WTC11 (cell line): ENCODE measurements around the gene NEAT1. TPM values are rescaled to one million over a fixed set of nuclear protein-coding genes. Genes with fewer than 3 reads are reported as not detected.

ENCODE experiments used
- ATAC-seq: fragments of 200-7000 bp; cut with Tn5 transposase; 2 replicates; pipeline ENCODE4 v1.10.0; 2021; ENCODE audit warnings: mild to moderate bottlenecking, moderate library complexity
- CTCF ChIA-PET: fragments of 300-600 bp; sonication (Branson Sonifier 250); formaldehyde crosslinking; loops from one replicate; lab custom pipeline; 2021; ENCODE audit warnings: antibody characterized with exemption; lab: Charles Lee
- POLR2A ChIA-PET: fragments of 350-600 bp; sonication (Branson Sonifier 250); formaldehyde crosslinking; loops from one replicate; lab custom pipeline; 2021; ENCODE audit warnings: antibody characterized with exemption; lab: Charles Lee
- DNase-seq: peaks from one replicate; pipeline ENCODE4 v3.0.0; 2021; ENCODE audit warnings: low spot score
- H3K27ac Mint-ChIP-seq: 2 replicates; pipeline ENCODE4 v1.8.0; 2021; ENCODE audit warnings: mixed read lengths
- H3K27me3 Mint-ChIP-seq: 2 replicates; pipeline ENCODE4 v1.8.0; 2021; ENCODE audit warnings: low read depth, mild to moderate bottlenecking, moderate library complexity, mixed read lengths
- H3K36me3 Mint-ChIP-seq: 2 replicates; pipeline ENCODE4 v1.8.0; 2021; ENCODE audit warnings: mixed read lengths
- H3K4me1 Mint-ChIP-seq: 2 replicates; pipeline ENCODE4 v1.8.0; 2022; ENCODE audit warnings: mixed read lengths
- H3K4me3 Mint-ChIP-seq: 2 replicates; pipeline ENCODE4 v1.8.0; 2021; ENCODE audit warnings: mild to moderate bottlenecking, moderate library complexity, mixed read lengths
- H3K9me3 Mint-ChIP-seq: 2 replicates; pipeline ENCODE4 v1.8.0; 2021; ENCODE audit warnings: mixed read lengths
- AFF4 ChIP-seq: sonication (generic); formaldehyde crosslinking; IDR thresholded peaks from 2 replicates; pipeline ENCODE4 v1.8.1; 2023; ENCODE audit warnings: mild to moderate bottlenecking, missing genetic modification reagents, borderline replicate concordance
- ATF6 ChIP-seq: sonication (generic); formaldehyde crosslinking; IDR thresholded peaks from 2 replicates; pipeline ENCODE4 v1.8.1; 2023; ENCODE audit warnings: mild to moderate bottlenecking, missing genetic modification reagents
- CDX4 ChIP-seq: fragments of 250-450 bp; sonication (Bioruptor Pico); IDR thresholded peaks from 2 replicates; pipeline ENCODE4 v1.9.0; 2021; ENCODE audit warnings: moderate library complexity, mild to moderate bottlenecking, inconsistent platforms, borderline replicate concordance
- CTCF ChIP-seq: fragments of 200-600 bp; IDR thresholded peaks from 2 replicates; pipeline ENCODE4 v1.8.0; 2022; ENCODE audit warnings: antibody characterized with exemption
- E2F4 ChIP-seq: sonication (generic); formaldehyde crosslinking; IDR thresholded peaks from 2 replicates; pipeline ENCODE4 v1.8.1; 2022; ENCODE audit warnings: low read depth, mild to moderate bottlenecking, moderate library complexity, missing genetic modification reagents, borderline replicate concordance
- FOXP4 ChIP-seq: sonication (generic); formaldehyde crosslinking; IDR thresholded peaks from 2 replicates; pipeline ENCODE4 v1.8.0; 2022; ENCODE audit warnings: mild to moderate bottlenecking, missing genetic modification reagents
- HMGA2 ChIP-seq: fragments of 250-450 bp; sonication (Bioruptor Pico); IDR thresholded peaks from 2 replicates; pipeline ENCODE4 v1.4.0; 2021; ENCODE audit warnings: mild to moderate bottlenecking, moderate library complexity
- IRF2 ChIP-seq: sonication (generic); formaldehyde crosslinking; IDR thresholded peaks from 2 replicates; pipeline ENCODE4 v1.8.0; 2022; ENCODE audit warnings: low read depth, missing genetic modification reagents, borderline replicate concordance
- JAZF1 ChIP-seq: fragments of 250-450 bp; sonication (Bioruptor Pico); IDR thresholded peaks from 2 replicates; pipeline ENCODE4 v1.9.0; 2021; ENCODE audit warnings: moderate library complexity, mild to moderate bottlenecking, inconsistent platforms
- MXD4 ChIP-seq: fragments of 250-450 bp; sonication (Bioruptor Pico); IDR thresholded peaks from 2 replicates; pipeline ENCODE4 v1.8.0; 2021; ENCODE audit warnings: mild to moderate bottlenecking, moderate library complexity, borderline replicate concordance
- PREB ChIP-seq: sonication (generic); formaldehyde crosslinking; IDR thresholded peaks from 2 replicates; pipeline ENCODE4 v1.8.1; 2022; ENCODE audit warnings: mild to moderate bottlenecking, missing genetic modification reagents, moderate library complexity, borderline replicate concordance
- ZMAT4 ChIP-seq: fragments of 250-450 bp; sonication (Bioruptor Pico); IDR thresholded peaks from 2 replicates; pipeline ENCODE4 v1.9.0; 2021; ENCODE audit warnings: mild to moderate bottlenecking
- ZNF138 ChIP-seq: sonication (generic); formaldehyde crosslinking; conservative IDR thresholded peaks from 2 replicates; pipeline ENCODE4 v1.8.1; 2022; ENCODE audit warnings: mild to moderate bottlenecking, moderate library complexity, missing genetic modification reagents
- ZNF396 ChIP-seq: fragments of 250-450 bp; sonication (Bioruptor Pico); IDR thresholded peaks from 2 replicates; pipeline ENCODE4 v1.8.0; 2021; ENCODE audit warnings: mild to moderate bottlenecking, moderate library complexity, borderline replicate concordance
- ZNF423 ChIP-seq: fragments of 250-450 bp; sonication (Bioruptor Pico); IDR thresholded peaks from 2 replicates; pipeline ENCODE4 v2.1.2; 2022; ENCODE audit warnings: mild to moderate bottlenecking, moderate library complexity
- ZSCAN18 ChIP-seq: fragments of 250-450 bp; sonication (Bioruptor Pico); IDR thresholded peaks from 2 replicates; pipeline ENCODE4 v2.1.2; 2022; ENCODE audit warnings: mild to moderate bottlenecking, moderate library complexity
- total RNA-seq: library from RNA; stranded (reverse); gene quantifications from 3 replicates; pipeline ENCODE4 v1.2.3, GENCODE V29; 2021

The NEAT1 gene
- total RNA-seq, 1 experiment from 2014 or later = 38.1 TPM

- Mint-ChIP-seq H3K9me3 (no peaks in the 10 kb centered on the region), H3K4me3 (no peak overlapping the region), H3K36me3 (no peaks in the 10 kb centered on the region), H3K4me1 (peaks cover 82% of the 10 kb centered on the region), H3K27ac (peak overlapping the region; percentile 86), H3K27me3 (peaks cover 3% of the 10 kb centered on the region)
- ATAC-seq = no peak
- ChIA-PET POLR2A (interaction anchor here (0.9 to 11.6 kb wide), 6 partner anchors 7 to 70 kb away, joined by 3 to 502 read pairs (median 56); partner anchors contain the start of genes MALAT1 and NEAT1), CTCF (interaction anchor here (0.5 to 8.9 kb wide), 12 partner anchors 14 to 242 kb away, joined by 3 to 129 read pairs (median 4); partner anchors contain the start of gene FAM89B)
- DNase-seq = peak; percentile 16
- no peak for TF ChIP-seq ZNF138 (CRISPR knock-in tag)
- no peak for TF ChIP-seq ZNF423
- no peak for TF ChIP-seq CDX4
- no peak for TF ChIP-seq FOXP4
- TF ChIP-seq PREB = no peak
- TF ChIP-seq E2F4 (CRISPR knock-in tag) = no peak
- TF ChIP-seq HMGA2 (CRISPR knock-in tag) = no peak
- no peak for TF ChIP-seq ZMAT4 (CRISPR knock-in tag)
- TF ChIP-seq MXD4 (CRISPR knock-in tag) = no peak
Observed at GRCh38 chr11:65492637-65493366, 70.2 kb downstream of the NEAT1 start.

GRCh38 chr11:65493367-65494176 lies 71.0 kb downstream of the NEAT1 start:
- Mint-ChIP-seq H3K27me3 (peaks cover 2% of the 10 kb centered on the region; the same call in 1 of the 2 replicates), H3K36me3 (no peaks in the 10 kb centered on the region), H3K4me3 (no peak overlapping the region), H3K9me3 (no peaks in the 10 kb centered on the region), H3K4me1 (peaks cover 75% of the 10 kb centered on the region), H3K27ac (peak overlapping the region; percentile 86)
- ChIA-PET POLR2A (interaction anchor here (0.6 to 11.6 kb wide), 7 partner anchors 6 to 181 kb away, joined by 3 to 502 read pairs (median 8); partner anchors contain the start of genes MALAT1 and NEAT1), CTCF (interaction anchor here (0.5 to 8.9 kb wide), 10 partner anchors 15 to 243 kb away, joined by 3 to 129 read pairs (median 4); no protein-coding TSS in a partner anchor)
- peak; percentile 29 for DNase-seq
- no peak for ATAC-seq
- no peak for TF ChIP-seq ZSCAN18 (CRISPR knock-in tag)
- TF ChIP-seq ZNF396 (CRISPR knock-in tag) = no peak
- TF ChIP-seq IRF2 (CRISPR knock-in tag) = no peak
- no peak for TF ChIP-seq AFF4 (CRISPR knock-in tag)
- TF ChIP-seq JAZF1 (CRISPR knock-in tag) = no peak
- no peak for TF ChIP-seq ATF6 (CRISPR knock-in tag)
- TF ChIP-seq CTCF = no peak
